ENCODE results near the gene IL16.

DNA sequence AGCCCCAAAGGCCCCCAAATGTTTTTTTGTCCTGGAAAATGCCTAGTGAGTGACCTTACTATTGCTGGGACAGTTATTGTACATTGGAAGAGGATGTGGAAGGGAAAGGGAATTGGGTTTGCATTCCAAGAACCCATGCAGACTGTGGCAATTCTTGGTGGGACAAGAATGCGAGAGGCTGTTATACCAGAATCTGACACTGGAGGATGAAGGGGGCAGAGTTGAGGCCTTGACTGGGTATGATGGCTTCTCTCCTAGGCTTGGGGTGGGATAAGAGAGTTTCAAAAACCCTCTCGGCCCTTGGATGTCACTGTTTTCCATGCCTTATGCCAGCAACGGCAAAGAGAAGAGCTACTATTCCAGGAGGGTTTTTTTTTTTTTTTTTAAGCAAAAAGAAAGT, 25.3 kb downstream of the IL16 start:
- TF ChIP-seq, protein P1, sequence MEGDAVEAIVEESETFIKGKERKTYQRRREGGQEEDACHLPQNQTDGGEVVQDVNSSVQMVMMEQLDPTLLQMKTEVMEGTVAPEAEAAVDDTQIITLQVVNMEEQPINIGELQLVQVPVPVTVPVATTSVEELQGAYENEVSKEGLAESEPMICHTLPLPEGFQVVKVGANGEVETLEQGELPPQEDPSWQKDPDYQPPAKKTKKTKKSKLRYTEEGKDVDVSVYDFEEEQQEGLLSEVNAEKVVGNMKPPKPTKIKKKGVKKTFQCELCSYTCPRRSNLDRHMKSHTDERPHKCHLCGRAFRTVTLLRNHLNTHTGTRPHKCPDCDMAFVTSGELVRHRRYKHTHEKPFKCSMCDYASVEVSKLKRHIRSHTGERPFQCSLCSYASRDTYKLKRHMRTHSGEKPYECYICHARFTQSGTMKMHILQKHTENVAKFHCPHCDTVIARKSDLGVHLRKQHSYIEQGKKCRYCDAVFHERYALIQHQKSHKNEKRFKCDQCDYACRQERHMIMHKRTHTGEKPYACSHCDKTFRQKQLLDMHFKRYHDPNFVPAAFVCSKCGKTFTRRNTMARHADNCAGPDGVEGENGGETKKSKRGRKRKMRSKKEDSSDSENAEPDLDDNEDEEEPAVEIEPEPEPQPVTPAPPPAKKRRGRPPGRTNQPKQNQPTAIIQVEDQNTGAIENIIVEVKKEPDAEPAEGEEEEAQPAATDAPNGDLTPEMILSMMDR (conservative IDR thresholded peaks at IDR 0.05 in 1 of 2, IDR thresholded peaks at IDR 0.05 in 1 of 2; ENCODE audit: extremely low read depth in 1 of 2, insufficient read depth in 1 of 2, low read depth in 1 of 2, low read length in 2 of 2), result no peak
- TF ChIP-seq EZH2 (IDR thresholded peaks at IDR 0.05; ENCODE audit: borderline replicate concordance, low read length), result no peak

All from mammary epithelial cell (primary cell).